K562 (cell line): ENCODE results near the gene NKAPL. TPM values are rescaled to one million over a fixed set of nuclear protein-coding genes. Genes with fewer than 3 reads are reported as not detected.

Experiments
- CEBPG ChIP-seq, 3 experiments: fragments of 200-800 bp in 1 of 3; sonication (Bioruptor generic) in 1 of 3; sonication (generic) in 1 of 3; formaldehyde crosslinking in 1 of 3; IDR thresholded peaks in 2 of 3; conservative IDR thresholded peaks in 1 of 3; 2 replicates each; pipeline versions ENCODE4 v1.6.1 to v1.8.0; 2016 to 2022; ENCODE audit warnings: missing compliant biosample characterization in 2 of 3, missing genetic modification characterization in 2 of 3, mild to moderate bottlenecking in 1 of 3, missing genetic modification reagents in 1 of 3
- KDM4B ChIP-seq, 2 experiments: fragments of 450-650 bp in 1 of 2; sonication (generic) in 1 of 2; IDR thresholded peaks; 2 replicates each; pipeline ENCODE4 v1.6.1; 2016 to 2017; ENCODE audit warnings: borderline replicate concordance in 2 of 2, antibody characterized with exemption in 1 of 2, low read depth in 1 of 2, mild to moderate bottlenecking in 1 of 2
- MCM3 ChIP-seq: fragments of 450-650 bp; IDR thresholded peaks from 2 replicates; pipeline ENCODE4 v1.6.1; 2016
- MECOM ChIP-seq: fragments of 250-450 bp; sonication (Bioruptor Pico); IDR thresholded peaks from 2 replicates; pipeline ENCODE4 v1.8.0; 2022; ENCODE audit warnings: inconsistent platforms
- PML ChIP-seq: IDR thresholded peaks from 2 replicates; pipeline ENCODE4 v1.6.1; 2012; ENCODE audit warnings: low read length, inconsistent platforms
- PPARD ChIP-seq: fragments of 250-450 bp; sonication (Bioruptor Pico); IDR thresholded peaks from 2 replicates; pipeline ENCODE4 v1.8.0; 2022; ENCODE audit warnings: inconsistent platforms, mild to moderate bottlenecking, moderate library complexity
- RBM39 ChIP-seq: fragments of 200-400 bp; formaldehyde crosslinking; optimal IDR thresholded peaks from 2 replicates; pipeline ENCODE3; 2018; ENCODE audit warnings: low read depth, low read length
- RHOXF2B ChIP-seq: fragments of 250-450 bp; sonication (Bioruptor Pico); conservative IDR thresholded peaks from 2 replicates; pipeline ENCODE4 v1.5.1; 2021
- SIN3A ChIP-seq, 2 experiments: fragments of 150-350 bp in 1 of 2; IDR thresholded peaks; 2 replicates each; pipeline ENCODE4 v1.6.1; 2011 to 2016; ENCODE audit warnings: borderline replicate concordance in 2 of 2, low read depth in 2 of 2, low read length in 2 of 2, mild to moderate bottlenecking in 2 of 2, moderate library complexity in 2 of 2; ENCODE audit not compliant: control insufficient read depth in 1 of 2
- SIX5 ChIP-seq, 2 experiments: IDR thresholded peaks; 2 replicates each; pipeline ENCODE4 v1.6.1; 2011; ENCODE audit warnings: low read length in 2 of 2, borderline replicate concordance in 1 of 2, low read depth in 1 of 2, mild to moderate bottlenecking in 1 of 2, moderate library complexity in 1 of 2; ENCODE audit not compliant: insufficient read depth in 1 of 2
- STAG1 ChIP-seq: sonication (generic); formaldehyde crosslinking; IDR thresholded peaks from 2 replicates; pipeline ENCODE4 v1.5.0; 2020; ENCODE audit warnings: missing genetic modification reagents, borderline replicate concordance
- ZNF561 ChIP-seq: fragments of 450-650 bp; formaldehyde crosslinking; conservative IDR thresholded peaks from 2 replicates; pipeline ENCODE4 v1.4.0; 2020; ENCODE audit warnings: mild to moderate bottlenecking, moderate library complexity
- polyA plus RNA-seq, 8 experiments: library from polyadenylated mRNA; depleted of rRNA in 4 of 8; stranded (reverse) in 5 of 8; unstranded in 3 of 8; fragments of >200 nt; fragmentation: Nextera tagmentation in 2 of 8; fragmentation: Illumina TruSeq in 1 of 8; extraction: Ambion mirVana in 2 of 8; extraction: Trizol in 1 of 8; gene quantifications; 2 replicates each; pipeline versions ENCODE4 v1.2.1 to v1.2.3, GENCODE V29; 2011 to 2014; ENCODE audit warnings: inconsistent platforms in 1 of 8, missing spikeins in 1 of 8
- total RNA-seq, 7 experiments: library from RNA; depleted of rRNA in 6 of 7; stranded (reverse); fragments of >200 nt in 6 of 7; fragmentation: Illumina TruSeq in 2 of 7; extraction: Trizol in 2 of 7; gene quantifications; 2 replicates each; pipeline versions ENCODE4 v1.2.1 to v1.2.3, GENCODE V29; 2011 to 2021; ENCODE audit warnings: low replicate concordance in 1 of 7
- TF ChIP-seq, protein P1 (sequence below), 2 experiments: fragments of 450-650 bp; IDR thresholded peaks; 2 replicates each; pipeline ENCODE4 v1.6.1; 2016; ENCODE audit warnings: mild to moderate bottlenecking in 2 of 2, borderline replicate concordance in 1 of 2, low read depth in 1 of 2, moderate library complexity in 1 of 2
- TF ChIP-seq, protein P2 (sequence below): IDR thresholded peaks from 2 replicates; pipeline ENCODE4 v1.6.1; 2016; ENCODE audit warnings: missing genetic modification characterization, missing compliant biosample characterization

NKAPL gene
- total and polyA plus RNA-seq, 9 of the 15 experiments (the other 6 are each of a cell fraction or from before 2014, with no cell fraction given), result not detected

GRCh38 chr6:28220257-28221133 lies 38.6 kb upstream of the NKAPL start (continued):
- TF ChIP-seq KDM4B (IDR thresholded peaks at IDR 0.05; ENCODE audit: borderline replicate concordance in 2 of 2, low read depth in 1 of 2), result no peak; a peak in 1 of 4 replicates
- TF ChIP-seq, protein P1, sequence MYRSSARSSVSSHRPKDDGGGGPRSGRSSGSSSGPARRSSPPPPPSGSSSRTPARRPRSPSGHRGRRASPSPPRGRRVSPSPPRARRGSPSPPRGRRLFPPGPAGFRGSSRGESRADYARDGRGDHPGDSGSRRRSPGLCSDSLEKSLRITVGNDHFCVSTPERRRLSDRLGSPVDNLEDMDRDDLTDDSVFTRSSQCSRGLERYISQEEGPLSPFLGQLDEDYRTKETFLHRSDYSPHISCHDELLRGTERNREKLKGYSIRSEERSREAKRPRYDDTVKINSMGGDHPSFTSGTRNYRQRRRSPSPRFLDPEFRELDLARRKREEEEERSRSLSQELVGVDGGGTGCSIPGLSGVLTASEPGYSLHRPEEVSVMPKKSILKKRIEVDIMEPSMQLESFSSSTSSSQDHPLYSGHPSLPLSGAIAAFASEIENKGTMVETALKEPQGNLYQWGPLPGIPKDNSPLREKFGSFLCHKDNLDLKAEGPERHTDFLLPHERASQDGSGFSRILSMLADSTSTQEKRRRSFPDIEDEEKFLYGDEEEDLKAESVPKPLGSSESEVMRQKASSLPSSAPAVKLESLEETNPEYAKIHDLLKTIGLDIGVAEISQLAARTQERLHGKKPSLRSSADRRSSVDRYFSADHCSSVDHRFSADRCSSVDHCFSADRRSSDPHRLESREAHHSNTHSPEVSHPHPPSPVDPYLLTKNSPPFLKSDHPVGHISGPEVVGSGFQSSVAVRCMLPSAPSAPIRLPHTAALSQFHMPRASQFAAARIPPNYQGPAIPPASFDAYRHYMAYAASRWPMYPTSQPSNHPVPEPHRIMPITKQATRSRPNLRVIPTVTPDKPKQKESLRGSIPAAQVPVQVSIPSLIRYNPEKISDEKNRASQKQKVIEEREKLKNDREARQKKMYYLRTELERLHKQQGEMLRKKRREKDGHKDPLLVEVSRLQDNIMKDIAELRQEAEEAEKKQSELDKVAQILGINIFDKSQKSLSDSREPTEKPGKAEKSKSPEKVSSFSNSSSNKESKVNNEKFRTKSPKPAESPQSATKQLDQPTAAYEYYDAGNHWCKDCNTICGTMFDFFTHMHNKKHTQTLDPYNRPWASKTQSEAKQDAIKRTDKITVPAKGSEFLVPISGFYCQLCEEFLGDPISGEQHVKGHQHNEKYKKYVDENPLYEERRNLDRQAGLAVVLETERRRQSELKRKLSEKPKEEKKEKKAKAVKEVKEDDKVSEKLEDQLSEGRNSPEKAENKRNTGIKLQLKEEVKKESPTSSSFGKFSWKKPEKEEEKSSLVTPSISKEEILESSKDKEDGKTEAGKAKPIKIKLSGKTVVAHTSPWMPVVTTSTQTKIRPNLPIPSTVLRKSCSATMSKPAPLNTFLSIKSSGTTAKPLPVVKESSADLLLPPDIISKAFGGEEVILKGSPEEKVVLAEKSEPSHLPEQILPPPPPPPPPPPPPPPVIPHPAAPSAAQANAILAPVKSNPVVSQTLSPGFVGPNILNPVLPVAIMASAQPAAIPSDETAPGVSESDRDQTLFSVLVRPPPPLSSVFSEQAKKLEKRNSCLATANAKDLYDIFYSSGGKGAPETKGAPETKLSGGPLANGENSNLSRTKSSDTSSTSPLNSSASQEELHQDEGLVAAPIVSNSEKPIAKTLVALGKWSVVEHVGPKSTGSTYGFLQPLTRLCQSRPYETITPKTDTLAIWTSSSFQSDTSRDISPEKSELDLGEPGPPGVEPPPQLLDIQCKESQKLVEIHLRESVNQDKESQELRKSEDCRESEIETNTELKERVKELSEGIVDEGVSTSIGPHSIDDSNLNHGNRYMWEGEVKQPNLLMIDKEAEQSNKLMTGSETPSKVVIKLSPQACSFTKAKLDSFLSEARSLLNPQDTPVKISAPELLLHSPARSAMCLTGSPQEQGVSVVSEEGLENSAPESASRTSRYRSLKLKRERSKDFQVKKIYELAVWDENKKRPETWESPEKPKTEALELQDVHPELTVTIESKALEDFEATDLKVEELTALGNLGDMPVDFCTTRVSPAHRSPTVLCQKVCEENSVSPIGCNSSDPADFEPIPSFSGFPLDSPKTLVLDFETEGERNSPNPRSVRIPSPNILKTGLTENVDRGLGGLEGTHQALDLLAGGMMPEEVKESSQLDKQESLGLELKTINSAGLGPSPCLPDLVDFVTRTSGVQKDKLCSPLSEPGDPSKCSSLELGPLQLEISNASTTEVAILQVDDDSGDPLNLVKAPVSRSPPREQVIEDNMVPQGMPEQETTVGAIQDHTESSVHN (IDR thresholded peaks at IDR 0.05; ENCODE audit: borderline replicate concordance in 1 of 2, low read depth in 1 of 2), result peak in 1 of 2 experiments; percentile 33; a peak in 1 of 4 replicates
- TF ChIP-seq SIN3A (IDR thresholded peaks at IDR 0.05; ENCODE audit: borderline replicate concordance in 2 of 2, control insufficient read depth in 1 of 2, low read depth in 2 of 2, low read length in 2 of 2), result peak; percentile 65 to 75; a peak in 2 of 4 replicates
- TF ChIP-seq SIX5 (IDR thresholded peaks at IDR 0.05; ENCODE audit: borderline replicate concordance in 1 of 2, insufficient read depth in 1 of 2, low read depth in 1 of 2, low read length in 2 of 2), result no peak
- TF ChIP-seq ZNF561 (CRISPR knock-in tag), result 0 out of 2 replicates have a peak, but pooled peaks have one; percentile 20
- TF ChIP-seq PPARD, result no peak
- no peak for TF ChIP-seq CEBPG (CRISPR knock-in tag; IDR thresholded peaks at IDR 0.05)
- TF ChIP-seq CEBPG (tag; conservative IDR thresholded peaks at IDR 0.05 in 1 of 2, IDR thresholded peaks at IDR 0.05 in 1 of 2), result no peak
- TF ChIP-seq MECOM (CRISPR knock-in tag), result no peak; the same call in 1 of the 2 replicates
- TF ChIP-seq, protein P2, sequence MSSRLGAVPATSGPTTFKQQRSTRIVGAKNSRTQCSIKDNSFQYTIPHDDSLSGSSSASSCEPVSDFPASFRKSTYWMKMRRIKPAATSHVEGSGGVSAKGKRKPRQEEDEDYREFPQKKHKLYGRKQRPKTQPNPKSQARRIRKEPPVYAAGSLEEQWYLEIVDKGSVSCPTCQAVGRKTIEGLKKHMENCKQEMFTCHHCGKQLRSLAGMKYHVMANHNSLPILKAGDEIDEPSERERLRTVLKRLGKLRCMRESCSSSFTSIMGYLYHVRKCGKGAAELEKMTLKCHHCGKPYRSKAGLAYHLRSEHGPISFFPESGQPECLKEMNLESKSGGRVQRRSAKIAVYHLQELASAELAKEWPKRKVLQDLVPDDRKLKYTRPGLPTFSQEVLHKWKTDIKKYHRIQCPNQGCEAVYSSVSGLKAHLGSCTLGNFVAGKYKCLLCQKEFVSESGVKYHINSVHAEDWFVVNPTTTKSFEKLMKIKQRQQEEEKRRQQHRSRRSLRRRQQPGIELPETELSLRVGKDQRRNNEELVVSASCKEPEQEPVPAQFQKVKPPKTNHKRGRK (tag), result no peak
- no peak for TF ChIP-seq STAG1 (CRISPR knock-in tag)
- TF ChIP-seq PML, result peak; percentile 99
- TF ChIP-seq MCM3, result no peak
- TF ChIP-seq RHOXF2B (CRISPR knock-in tag), result no peak
- TF ChIP-seq RBM39, result no peak
